H54 (cell line): ENCODE data around the gene KRT2.

Experiments
- DNase-seq: peaks from one replicate; pipeline ENCODE4 v3.0.0; 2011; ENCODE audit warnings: low spot score, mixed read lengths; ENCODE audit not compliant: insufficient read length
- FAIRE-seq: peaks from 3 replicates; lab custom pipeline; 2011; peaks lifted over from hg19 to GRCh38; lab: Jason Lieb, UNC
- POLR2A ChIP-seq: IDR thresholded peaks from 2 replicates; pipeline ENCODE4 v1.6.1; 2011; ENCODE audit warnings: low read depth, mild to moderate bottlenecking, low read length

KRT2 gene

DNA sequence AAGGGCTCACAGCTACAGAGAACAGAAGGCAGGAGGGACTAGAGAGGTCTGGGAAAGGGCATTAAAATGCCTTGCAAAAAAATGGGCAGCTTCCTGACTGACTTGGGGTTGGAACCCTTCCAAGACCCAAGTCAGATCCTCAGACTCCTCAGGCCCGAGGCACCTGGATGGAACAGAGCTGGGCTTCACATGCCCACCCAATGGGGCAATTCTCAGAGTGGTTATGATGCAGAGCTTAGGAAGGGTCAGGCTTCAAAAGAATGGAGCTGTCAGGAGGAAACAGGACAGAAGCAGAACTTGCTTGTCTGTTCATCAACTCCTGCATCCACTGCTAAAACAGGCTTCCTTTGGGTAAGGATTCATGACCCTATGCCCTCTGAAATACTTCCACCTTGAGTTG lies 37.9 kb upstream of the KRT2 start:
- no peak for DNase-seq
- TF ChIP-seq POLR2A = no peak
- FAIRE-seq = no peak

DNA sequence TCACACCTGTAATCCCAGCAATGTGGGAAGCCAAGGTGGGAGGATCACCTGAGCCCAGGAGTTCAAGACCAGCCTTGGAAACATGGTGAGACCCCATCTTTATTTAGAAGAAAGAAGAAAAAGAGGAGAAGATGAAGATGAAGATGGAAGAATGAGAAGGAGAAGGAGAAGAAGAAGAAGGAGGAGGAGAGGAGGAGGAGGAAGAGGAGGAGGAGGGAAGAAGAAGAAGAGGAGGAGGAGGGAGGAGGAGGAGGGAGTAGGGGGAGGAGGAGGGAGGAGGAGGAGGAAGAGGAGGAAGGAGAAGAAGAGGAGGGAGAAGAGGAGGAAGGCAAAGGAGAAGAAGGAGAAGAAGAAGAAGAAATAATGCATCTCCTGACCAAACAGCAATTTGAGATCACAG lies 37.2 kb upstream of the KRT2 start:
- FAIRE-seq = no peak
- TF ChIP-seq POLR2A = no peak
- DNase-seq = no peak

- TF ChIP-seq POLR2A = no peak
- DNase-seq (no peak), FAIRE-seq (no peak)
These were observed 36.5 kb upstream of the KRT2 start for GRCh38 chr12:52688481-52688880.

- DNase-seq (no peak), FAIRE-seq (no peak)
- TF ChIP-seq POLR2A = no peak
These were observed 35.7 kb upstream of the KRT2 start for GRCh38 chr12:52687497-52688385.

DNA sequence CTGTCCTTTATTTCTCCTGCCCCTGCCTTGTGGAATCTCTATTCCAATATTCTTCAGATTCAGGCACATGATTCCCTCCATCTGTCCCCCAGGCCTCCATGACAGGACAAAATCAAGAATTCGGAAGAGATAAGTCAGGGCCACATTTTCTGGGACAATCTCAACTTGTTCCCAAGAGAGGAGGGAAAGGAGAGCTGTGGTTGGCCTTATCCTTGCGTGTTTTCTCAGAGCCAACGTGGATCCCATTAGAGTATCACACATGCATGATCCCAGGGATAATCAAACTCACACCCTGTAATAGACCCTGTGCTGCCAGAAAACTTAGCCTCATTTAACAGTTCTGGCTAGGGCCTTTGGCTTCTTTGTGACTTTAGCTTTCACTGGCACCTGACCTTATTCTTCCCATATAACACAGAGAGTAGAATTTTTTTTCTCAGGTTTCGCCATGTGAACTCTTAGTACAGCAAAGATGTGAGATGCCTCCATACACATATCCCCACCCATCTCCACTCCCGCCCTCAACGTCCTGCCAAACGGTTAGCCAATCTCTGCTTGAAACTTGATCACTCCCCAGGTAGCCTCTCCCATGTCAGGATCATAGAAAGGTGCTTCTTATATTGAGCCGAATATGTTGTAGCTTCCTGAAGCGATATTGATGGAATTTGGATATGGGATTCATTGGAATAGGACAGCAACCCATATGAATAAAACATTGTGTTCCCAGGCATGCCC lies 34.9 kb upstream of the KRT2 start:
- no peak for TF ChIP-seq POLR2A
- no peak for FAIRE-seq
- no peak for DNase-seq

- DNase-seq = no peak
- TF ChIP-seq POLR2A = no peak
- FAIRE-seq = no peak
These were observed 34.1 kb upstream of the KRT2 start for GRCh38 chr12:52686063-52686462.

DNA sequence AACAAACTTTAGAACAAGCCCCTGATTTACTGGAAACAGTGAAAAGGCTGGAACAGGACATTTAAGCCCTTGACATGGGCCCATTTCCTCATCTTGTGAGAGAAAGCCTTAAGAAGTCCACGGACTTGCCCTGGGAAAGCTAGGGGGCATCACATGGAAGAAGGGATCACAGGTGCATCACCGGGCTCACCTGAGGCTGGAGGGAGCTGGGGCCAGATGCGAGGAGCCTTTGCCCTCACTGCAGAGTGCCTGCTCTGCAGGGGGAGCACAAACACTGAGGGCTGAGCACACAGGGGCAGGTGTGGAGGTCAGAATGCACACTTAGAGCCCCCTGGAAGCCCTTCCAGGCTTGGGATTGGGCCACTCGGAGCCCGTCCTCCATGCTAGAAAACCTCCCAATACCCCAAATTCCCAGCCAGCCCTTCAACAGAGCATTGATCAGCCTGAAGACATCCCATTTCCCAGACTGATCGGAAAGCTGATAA lies 33.4 kb upstream of the KRT2 start:
- TF ChIP-seq POLR2A = no peak
- no peak for DNase-seq
- no peak for FAIRE-seq

DNA sequence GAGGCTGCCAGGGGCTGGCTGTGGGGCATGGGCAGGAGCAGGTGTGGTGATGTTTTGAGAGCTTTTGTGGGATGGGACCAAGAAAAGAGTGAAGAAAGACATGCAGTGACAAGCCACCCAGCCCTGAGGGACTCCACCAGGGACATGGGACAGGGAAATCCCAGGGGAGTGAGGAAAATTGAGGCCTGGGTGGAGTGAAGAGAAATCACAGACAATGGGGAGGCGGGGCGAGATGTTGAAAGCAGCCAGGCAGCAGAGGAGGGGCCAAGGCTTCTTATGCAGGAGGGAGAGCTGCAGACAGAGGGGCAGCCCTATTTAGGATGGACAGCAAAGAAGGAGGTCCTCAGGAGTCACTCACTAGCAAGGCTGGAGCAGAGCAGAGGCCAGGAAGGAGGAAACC lies 32.4 kb upstream of the KRT2 start:
- no peak for DNase-seq
- no peak for TF ChIP-seq POLR2A
- FAIRE-seq = no peak

GRCh38 chr12:52683575-52684300 lies 31.7 kb upstream of the KRT2 start:
- TF ChIP-seq POLR2A = no peak
- DNase-seq = no peak
- FAIRE-seq = no peak

DNA sequence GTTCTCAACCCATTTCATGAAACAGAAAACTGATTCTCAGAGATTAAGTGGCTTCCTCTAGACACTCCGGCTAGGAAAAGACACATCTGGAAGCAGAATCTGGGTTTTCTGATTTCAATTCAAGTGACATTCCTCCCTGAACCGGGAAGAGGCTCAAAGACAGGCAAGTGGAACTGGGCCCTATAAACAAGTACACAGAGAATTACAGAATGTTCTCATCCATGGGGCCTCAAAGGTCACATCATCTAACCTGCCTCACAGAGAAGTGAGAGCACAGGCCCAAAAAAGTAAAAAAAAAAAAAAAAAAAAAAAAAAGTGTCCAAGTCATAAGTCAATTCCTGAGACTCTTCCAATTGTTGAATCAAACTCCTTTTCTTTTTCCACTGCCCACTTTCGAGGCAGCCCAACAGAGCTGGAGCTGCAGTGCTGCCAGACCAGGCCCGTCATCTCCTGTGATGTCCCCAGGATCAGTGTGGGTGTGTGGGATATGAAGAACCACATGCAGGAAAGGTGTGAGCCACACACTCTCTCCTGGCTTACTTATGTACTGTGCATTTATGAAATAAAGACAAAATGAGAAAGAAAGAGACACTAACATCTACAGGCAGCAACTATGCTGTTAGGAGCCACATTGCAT lies 31.0 kb upstream of the KRT2 start:
- TF ChIP-seq POLR2A = no peak
- no peak for FAIRE-seq
- DNase-seq = no peak

DNA sequence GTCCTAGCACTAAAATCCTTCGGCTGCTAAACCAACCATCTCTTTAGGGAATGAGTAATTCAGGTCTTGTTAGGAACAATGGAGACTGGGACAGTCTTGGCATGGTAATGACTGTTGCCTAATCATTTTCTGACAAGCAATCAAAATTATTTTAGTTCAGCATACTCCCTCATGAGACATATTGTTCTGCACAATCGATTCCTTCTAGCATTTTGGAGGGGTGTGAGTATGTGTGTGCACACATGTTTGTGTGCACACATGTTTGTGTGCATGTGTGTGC lies 30.3 kb upstream of the KRT2 start:
- TF ChIP-seq POLR2A = no peak
- DNase-seq = no peak
- no peak for FAIRE-seq

- FAIRE-seq (no peak), DNase-seq (no peak)
- TF ChIP-seq POLR2A = no peak
These were observed 29.7 kb upstream of the KRT2 start for GRCh38 chr12:52681526-52682380.

- no peak for TF ChIP-seq POLR2A
- no peak for FAIRE-seq
- no peak for DNase-seq
These were observed 28.4 kb upstream of the KRT2 start, which contains the start of gene KRT1 for GRCh38 chr12:52680363-52680762. Gene KRT1, minus strand, starts transcription at chr12:52680407. Its CDS starts 59 bp downstream, at chr12:52680348.

DNA sequence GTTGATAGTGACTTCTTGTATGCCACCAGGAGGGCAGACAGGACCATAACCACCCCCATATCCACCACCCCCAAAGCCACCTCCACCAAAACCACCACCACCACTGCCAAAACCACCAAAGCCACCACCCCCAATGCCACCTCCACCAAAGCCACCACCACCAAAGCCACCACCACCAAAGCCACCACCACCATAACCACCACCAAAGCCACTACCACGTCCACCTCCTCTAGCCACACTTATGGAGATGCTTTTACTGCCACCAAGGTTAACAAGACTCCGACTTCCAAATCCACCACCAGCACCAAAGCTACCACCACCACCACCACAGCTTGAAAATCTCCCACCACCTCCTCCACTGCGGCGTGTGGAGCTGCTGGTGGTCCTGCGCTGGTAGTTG lies 27.9 kb upstream of the KRT2 start:
- DNase-seq (no peak), FAIRE-seq (no peak)
- no peak for TF ChIP-seq POLR2A
